Measurements from ENCODE around the gene ZNF165. TPM values are rescaled to one million over a fixed set of nuclear protein-coding genes. Genes with fewer than 3 reads are reported as not detected.

Gene ZNF165
- total RNA-seq, 1 donor from 2014 or later, result 1.4 TPM

DNA sequence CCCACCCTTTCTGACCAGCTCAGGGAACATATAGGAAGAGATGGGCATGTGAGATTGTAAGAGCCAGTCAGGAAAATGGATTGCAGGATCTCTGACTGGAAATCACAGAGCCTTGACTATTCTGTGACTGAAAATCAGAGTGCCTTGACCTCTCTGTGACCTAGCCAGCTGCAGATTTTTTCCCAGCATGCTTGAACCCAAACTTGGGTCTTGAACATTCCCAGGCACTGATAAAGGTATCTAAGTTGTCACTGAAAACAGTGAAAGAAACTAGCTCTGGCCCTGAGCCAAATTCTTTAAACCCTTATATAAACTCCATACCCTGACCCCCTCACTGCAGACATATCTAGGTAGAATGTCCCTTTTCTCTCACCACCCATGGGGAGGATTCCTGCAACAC, 2.3 kb upstream of the ZNF165 start:
- Mint-ChIP-seq H3K9me3 (ENCODE audit: unreplicated experiment) (no peaks in the 10 kb centered on the region), H3K36me3 (ENCODE audit: low read depth, unreplicated experiment) (no peaks in the 10 kb centered on the region), H3K27ac (ENCODE audit: unreplicated experiment) (no peak overlapping the region), H3K4me3 (ENCODE audit: unreplicated experiment) (no peak overlapping the region), H3K27me3 (ENCODE audit: unreplicated experiment) (peaks cover 4% of the 10 kb centered on the region), H3K4me1 (ENCODE audit: unreplicated experiment) (peaks cover 16% of the 10 kb centered on the region)
- DNase-seq (ENCODE audit: low spot score), result no peak
- TF ChIP-seq, protein P1, sequence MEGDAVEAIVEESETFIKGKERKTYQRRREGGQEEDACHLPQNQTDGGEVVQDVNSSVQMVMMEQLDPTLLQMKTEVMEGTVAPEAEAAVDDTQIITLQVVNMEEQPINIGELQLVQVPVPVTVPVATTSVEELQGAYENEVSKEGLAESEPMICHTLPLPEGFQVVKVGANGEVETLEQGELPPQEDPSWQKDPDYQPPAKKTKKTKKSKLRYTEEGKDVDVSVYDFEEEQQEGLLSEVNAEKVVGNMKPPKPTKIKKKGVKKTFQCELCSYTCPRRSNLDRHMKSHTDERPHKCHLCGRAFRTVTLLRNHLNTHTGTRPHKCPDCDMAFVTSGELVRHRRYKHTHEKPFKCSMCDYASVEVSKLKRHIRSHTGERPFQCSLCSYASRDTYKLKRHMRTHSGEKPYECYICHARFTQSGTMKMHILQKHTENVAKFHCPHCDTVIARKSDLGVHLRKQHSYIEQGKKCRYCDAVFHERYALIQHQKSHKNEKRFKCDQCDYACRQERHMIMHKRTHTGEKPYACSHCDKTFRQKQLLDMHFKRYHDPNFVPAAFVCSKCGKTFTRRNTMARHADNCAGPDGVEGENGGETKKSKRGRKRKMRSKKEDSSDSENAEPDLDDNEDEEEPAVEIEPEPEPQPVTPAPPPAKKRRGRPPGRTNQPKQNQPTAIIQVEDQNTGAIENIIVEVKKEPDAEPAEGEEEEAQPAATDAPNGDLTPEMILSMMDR (IDR thresholded peaks at IDR 0.05; ENCODE audit: unreplicated experiment), result no peak

DNA sequence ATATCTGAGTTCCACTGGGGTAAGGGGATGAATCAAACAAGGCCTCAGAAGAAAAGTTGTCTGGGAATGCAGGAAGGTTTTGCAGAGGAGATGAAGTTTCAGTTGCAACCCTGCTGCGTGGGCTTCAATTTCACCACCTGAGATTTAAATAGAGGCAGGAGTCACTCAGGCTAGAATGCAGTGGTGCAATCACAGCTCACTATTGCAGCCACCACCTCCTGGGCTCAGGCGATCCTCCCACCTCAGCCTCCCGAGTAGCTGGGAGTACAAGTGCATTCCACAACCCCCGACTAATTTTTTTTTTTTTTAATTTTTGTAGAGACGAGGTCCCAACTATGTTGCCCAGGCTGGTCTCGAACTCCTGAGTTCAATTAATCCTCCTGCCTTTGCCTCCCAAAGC, 1.5 kb upstream of the ZNF165 start:
- peaks cover 16% of the 10 kb centered on the region for H3K4me1 Mint-ChIP-seq (ENCODE audit: unreplicated experiment)
- no peak overlapping the region for H3K27ac Mint-ChIP-seq (ENCODE audit: unreplicated experiment)
- H3K9me3 Mint-ChIP-seq (ENCODE audit: unreplicated experiment), result no peaks in the 10 kb centered on the region
- no peaks in the 10 kb centered on the region for H3K36me3 Mint-ChIP-seq (ENCODE audit: low read depth, unreplicated experiment)
- H3K27me3 Mint-ChIP-seq (ENCODE audit: unreplicated experiment), result peaks cover 4% of the 10 kb centered on the region
- DNase-seq (ENCODE audit: low spot score), result no peak
- TF ChIP-seq, protein P1 (IDR thresholded peaks at IDR 0.05; ENCODE audit: unreplicated experiment), result no peak
- peak overlapping the region; percentile 39 for H3K4me3 Mint-ChIP-seq (ENCODE audit: unreplicated experiment)

DNA sequence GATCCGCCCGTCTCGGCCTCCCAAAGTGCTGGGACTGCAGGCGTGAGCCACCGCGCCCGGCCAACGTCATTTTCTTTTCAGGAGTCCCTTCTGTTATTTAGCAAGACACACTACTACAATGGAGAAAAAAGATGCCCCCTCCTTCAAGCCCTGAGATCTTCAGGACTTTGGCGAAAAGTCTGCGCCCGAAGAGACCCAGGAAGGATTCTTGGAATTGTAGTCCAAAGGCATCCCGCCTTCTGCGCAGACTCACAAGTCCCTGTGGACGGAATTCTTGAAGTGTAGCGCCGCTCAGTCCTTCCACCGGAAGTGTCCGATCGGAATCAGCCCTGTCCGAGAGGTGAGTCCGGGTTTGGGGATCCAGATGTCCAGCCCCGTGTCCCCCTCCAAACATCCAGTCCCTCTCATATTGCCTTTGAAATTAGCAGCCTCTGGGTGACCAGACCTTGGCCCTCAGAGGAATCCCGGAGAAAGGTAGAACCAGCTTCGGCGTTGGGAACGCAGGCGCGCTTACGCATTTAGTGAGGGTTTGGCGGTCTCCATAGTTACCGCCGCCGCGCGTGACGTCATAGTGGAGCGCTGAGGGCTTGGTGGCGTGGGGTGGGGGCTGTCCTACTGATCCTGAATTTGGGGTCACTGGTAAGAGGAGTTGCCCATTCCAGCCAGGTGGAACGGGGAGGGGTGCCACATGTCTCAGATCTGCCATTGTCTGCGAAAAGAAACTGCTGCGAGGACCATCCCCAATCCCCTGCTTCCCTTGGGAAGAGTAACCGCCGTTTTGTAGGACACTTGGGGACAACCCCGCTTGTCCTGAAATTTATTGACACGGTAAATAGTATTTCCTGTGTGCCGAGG, 490 bp downstream of the ZNF165 start:
- H3K27ac Mint-ChIP-seq (ENCODE audit: unreplicated experiment), result peak overlapping the region; percentile 97
- TF ChIP-seq, protein P1 (IDR thresholded peaks at IDR 0.05; ENCODE audit: unreplicated experiment), result no peak
- no peaks in the 10 kb centered on the region for H3K36me3 Mint-ChIP-seq (ENCODE audit: low read depth, unreplicated experiment)
- peaks cover 4% of the 10 kb centered on the region for H3K27me3 Mint-ChIP-seq (ENCODE audit: unreplicated experiment)
- H3K4me3 Mint-ChIP-seq (ENCODE audit: unreplicated experiment), result peak overlapping the region; percentile 95
- H3K4me1 Mint-ChIP-seq (ENCODE audit: unreplicated experiment), result peaks cover 16% of the 10 kb centered on the region
- peak; percentile 90 for DNase-seq (ENCODE audit: low spot score)
- H3K9me3 Mint-ChIP-seq (ENCODE audit: unreplicated experiment), result no peaks in the 10 kb centered on the region

DNA sequence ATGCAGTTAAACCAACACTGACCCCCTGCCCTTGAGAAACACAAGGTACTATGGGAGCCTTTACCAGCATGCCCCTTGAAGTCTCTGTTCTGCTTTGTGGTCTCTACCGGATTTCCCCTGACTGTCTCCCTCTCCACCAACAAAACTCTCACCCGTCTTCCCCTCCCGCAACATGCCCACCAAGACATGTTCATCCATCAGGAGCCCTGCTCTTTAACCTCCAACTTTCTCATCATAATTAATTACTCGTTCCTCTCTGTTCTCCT, 1.1 kb downstream of the ZNF165 start:
- Mint-ChIP-seq H3K4me1 (ENCODE audit: unreplicated experiment) (peaks cover 16% of the 10 kb centered on the region), H3K9me3 (ENCODE audit: unreplicated experiment) (no peaks in the 10 kb centered on the region), H3K27ac (ENCODE audit: unreplicated experiment) (peak overlapping the region; percentile 97), H3K36me3 (ENCODE audit: low read depth, unreplicated experiment) (peaks cover 3% of the 10 kb centered on the region), H3K27me3 (ENCODE audit: unreplicated experiment) (peaks cover 4% of the 10 kb centered on the region), H3K4me3 (ENCODE audit: unreplicated experiment) (peak overlapping the region; percentile 95)
- TF ChIP-seq, protein P1 (IDR thresholded peaks at IDR 0.05; ENCODE audit: unreplicated experiment), result no peak
- DNase-seq (ENCODE audit: low spot score), result peak; percentile 12

DNA sequence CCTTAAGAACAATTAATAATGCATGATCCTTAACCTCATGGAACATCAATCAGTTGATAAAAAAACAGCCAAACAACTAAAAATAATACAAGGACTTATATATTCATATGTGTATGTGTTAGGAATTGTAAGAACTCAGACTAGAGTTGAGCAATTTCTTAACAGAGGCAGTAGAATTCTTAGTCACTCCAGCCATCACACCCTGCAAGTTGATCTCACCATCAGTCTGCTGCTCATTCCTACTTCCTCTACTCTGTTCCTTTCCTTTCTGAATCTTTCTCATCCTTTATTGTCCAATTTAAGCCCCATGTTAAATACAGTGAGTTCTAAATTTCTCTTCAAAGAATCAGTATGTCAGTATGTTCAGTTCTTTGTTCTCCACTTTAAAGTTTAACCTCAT, 2.6 kb downstream of the ZNF165 start:
- peaks cover 4% of the 10 kb centered on the region for H3K27me3 Mint-ChIP-seq (ENCODE audit: unreplicated experiment)
- H3K4me3 Mint-ChIP-seq (ENCODE audit: unreplicated experiment), result no peak overlapping the region
- TF ChIP-seq, protein P1 (IDR thresholded peaks at IDR 0.05; ENCODE audit: unreplicated experiment), result no peak
- DNase-seq (ENCODE audit: low spot score), result no peak
- peaks cover 9% of the 10 kb centered on the region for H3K36me3 Mint-ChIP-seq (ENCODE audit: low read depth, unreplicated experiment)
- peaks cover 16% of the 10 kb centered on the region for H3K4me1 Mint-ChIP-seq (ENCODE audit: unreplicated experiment)
- no peak overlapping the region for H3K27ac Mint-ChIP-seq (ENCODE audit: unreplicated experiment)
- no peaks in the 10 kb centered on the region for H3K9me3 Mint-ChIP-seq (ENCODE audit: unreplicated experiment)

Data from endothelial cell (in vitro differentiated cells).